GM18508 (cell line): ENCODE data around the gene TBCK.
A peak's percentile ranks its signal among the peaks of the same experiment; 100 is the strongest.
"Not testable (repeated sequence)": the region's sequence is repeated elsewhere in the genome, so short reads cannot be mapped to it uniquely, and the experiment has no call there.

Experiments used
- ATAC-seq: cut with Tn5 transposase; IDR thresholded peaks from one replicate; pipeline ENCODE4 v1.9.1; 2021; ENCODE audit warnings: moderate number of reproducible peaks; ENCODE audit not compliant: insufficient read depth, unreplicated experiment

Gene TBCK

GRCh38 chr4:106245176-106245575 is 70.8 kb downstream of the TBCK start:
- no peak for ATAC-seq

- no peak for ATAC-seq
These were observed 75.3 kb downstream of the TBCK start for GRCh38 chr4:106240699-106241098.

DNA sequence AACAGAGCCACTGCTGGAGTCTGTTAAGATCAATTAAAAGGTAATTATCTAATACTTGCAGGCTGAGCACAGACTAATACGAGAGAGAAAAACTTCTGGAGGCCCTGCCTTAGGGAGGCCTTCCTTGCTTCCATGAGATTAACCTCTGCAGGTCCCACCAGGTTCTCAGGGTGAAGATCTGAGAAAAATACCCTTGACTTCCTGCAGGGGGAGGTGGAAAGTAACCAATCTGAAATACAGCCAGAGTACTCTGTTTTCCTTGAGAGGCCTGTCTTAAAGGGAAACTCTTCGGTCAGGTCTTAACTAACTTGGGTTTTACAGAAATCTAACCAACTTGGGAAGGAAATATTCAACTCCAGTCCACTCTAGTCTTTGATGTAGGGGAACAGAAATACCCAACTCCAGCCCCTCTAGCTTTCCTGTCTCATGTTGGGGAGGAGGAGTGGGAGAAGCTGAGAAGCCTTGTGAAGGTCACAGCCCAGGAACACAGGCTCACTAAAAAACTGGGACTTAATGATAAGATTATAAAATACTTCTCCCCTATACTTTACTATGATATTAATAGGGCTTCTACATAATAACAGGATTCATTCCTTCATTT is 77.1 kb downstream of the TBCK start:
- peak; percentile 87 for ATAC-seq

- ATAC-seq: no peak
These were observed 84.1 kb downstream of the TBCK start for GRCh38 chr4:106231931-106232330.

GRCh38 chr4:106222548-106222947 is 93.5 kb downstream of the TBCK start:
- ATAC-seq: no peak

GRCh38 chr4:106213291-106213690 is 102.7 kb downstream of the TBCK start:
- not testable (repeated sequence) for ATAC-seq

DNA sequence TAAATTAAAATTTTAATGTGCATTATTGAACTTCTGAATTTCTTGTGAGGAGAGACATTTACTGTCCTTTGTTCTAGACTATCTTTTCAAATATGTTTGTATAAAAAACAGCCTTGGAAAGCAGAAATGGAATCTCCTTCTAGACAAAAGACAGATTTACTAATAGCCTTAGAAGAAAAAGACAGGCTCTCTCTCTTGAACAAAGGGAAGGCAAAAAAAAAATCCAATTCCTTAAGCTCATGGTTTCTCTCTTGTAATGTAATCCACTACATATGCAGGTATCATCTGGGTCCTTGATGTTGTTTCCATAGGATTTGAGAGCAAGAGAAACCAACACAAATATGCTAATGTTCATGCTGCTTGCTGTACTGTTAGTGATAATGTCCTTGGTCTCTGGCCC is 106.0 kb downstream of the TBCK start:
- ATAC-seq: no peak

DNA sequence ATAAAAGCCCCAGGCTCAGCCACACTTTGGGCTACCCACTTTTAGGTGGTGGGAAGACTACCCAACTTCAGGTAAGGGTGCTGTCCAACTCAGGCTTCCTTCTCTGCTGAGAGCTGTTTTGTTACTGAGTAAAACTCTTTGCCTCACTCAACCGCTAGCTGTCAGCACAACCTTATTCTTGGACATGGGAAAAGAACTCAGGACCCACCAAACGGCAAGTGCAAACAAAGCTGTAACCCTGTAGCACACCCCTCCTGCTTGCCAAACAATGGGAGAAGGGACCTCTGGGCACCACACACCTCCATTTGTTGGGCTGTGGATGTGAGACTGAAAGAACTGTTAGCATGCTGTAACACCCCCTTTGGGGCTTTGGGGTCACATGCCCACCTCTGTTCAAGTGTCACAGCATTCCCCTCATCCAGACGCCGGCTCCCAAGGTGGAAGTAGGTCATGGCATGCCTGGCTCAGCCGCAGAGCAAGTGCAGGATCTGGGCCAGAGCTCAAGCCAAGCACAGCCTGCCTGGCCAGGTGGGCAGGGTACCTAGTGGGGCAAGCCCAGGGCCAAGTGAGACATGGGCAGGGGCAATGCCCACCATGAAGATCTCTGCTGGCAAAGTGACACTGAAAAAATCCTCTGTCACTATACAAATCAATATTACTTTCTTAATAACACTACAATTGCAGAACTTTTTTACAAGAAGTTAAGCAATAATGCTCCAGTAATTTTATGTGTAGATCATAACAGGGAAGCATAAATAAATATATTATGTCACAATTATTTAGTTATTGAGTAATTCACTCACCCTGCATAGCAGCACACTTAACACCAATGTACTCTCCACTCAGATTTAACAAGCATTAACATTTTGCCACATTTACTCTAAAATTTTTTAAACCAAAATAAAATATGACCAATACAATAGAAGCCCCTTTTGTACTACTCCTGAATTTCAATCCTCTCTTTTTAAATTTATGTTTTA is 107.2 kb downstream of the TBCK start:
- ATAC-seq: no peak

- ATAC-seq: no peak
These were observed 114.6 kb downstream of the TBCK start for GRCh38 chr4:106201373-106201772.

DNA sequence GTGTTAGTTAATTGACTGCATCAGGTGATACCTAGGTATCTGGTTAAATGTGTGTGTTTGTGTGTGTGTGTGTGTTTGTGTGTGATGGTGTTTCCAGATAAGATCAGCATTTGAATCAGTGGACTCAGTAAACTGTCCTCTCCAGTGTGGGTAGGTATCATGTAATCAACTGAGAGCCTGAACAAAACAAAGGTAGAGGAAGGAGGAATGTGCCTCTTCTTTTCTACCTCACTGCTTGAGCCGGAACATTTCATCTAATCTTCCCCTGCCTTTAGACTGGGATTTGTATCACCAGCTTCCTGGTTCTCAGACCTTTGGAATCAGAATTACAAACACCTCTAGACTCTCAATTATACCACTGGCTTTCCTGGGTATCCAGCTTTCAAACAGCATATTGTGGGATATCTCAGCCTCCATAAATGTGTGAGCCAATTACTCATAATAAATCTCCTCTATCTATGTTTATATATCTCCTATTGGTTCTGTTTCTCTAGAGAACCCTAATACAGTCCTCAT is 120.5 kb downstream of the TBCK start:
- no peak for ATAC-seq

- ATAC-seq: no peak
These were observed 121.2 kb downstream of the TBCK start for GRCh38 chr4:106194801-106195200.

DNA sequence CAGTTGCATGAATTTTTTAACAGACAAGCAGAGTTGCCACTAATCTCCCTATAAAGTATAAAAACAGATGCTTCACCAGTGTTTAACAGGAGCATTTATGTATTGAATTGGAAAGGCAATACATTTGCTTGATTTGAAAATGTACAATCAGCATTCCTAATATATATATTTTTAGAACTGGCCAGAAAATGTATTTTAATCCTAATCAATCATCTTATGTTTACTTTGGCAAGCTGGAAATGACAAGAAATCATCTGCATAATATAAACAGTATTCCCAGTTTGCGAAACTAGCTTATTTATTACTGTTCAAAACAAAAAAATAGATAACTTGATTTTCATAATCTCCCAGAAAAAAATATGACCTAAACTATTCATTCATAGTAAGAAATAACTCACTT is 123.9 kb downstream of the TBCK start:
- ATAC-seq: no peak

DNA sequence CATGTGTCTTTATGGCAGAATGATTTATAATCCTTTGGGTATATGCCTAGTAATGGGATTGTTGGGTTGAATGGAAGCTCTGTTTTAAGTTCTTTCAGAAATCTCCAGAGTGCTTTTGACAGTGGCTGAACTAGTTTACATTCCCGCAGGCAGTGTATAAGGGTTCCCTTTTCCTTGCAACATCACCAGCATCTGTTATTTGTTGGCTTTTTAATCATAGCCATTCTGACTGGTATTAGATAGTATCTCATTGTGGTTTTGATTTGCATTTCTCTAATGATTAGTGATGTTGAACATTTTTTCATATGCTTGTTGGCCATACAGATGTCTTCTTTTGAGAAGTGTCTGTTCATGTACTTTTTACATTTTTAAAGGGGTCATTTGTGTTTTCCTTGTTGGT is 129.8 kb downstream of the TBCK start:
- no peak for ATAC-seq

DNA sequence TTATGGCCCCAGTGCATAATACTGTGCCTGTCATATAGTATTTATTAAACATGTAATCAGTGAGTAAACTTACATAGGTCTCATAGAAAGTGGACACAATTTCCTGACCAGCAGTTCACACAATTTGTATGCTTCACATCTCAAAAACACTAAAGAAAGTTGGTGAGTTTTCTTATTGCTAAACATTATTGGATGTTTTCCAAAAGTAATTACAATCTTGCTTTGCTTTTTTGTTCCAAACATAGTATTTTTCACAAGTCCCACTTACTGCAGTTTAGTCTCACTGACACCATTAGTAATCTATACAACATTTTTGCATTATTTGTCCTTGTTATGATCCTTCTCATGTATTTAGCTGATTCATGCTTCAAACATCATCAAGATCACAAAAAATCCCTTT is 132.5 kb downstream of the TBCK start:
- ATAC-seq: no peak

GRCh38 chr4:106172861-106173260 is 143.1 kb downstream of the TBCK start:
- no peak for ATAC-seq

GRCh38 chr4:106165351-106166010 is 150.5 kb downstream of the TBCK start:
- no peak for ATAC-seq

- ATAC-seq: no peak
These were observed 153.7 kb downstream of the TBCK start for GRCh38 chr4:106162278-106162677.

DNA sequence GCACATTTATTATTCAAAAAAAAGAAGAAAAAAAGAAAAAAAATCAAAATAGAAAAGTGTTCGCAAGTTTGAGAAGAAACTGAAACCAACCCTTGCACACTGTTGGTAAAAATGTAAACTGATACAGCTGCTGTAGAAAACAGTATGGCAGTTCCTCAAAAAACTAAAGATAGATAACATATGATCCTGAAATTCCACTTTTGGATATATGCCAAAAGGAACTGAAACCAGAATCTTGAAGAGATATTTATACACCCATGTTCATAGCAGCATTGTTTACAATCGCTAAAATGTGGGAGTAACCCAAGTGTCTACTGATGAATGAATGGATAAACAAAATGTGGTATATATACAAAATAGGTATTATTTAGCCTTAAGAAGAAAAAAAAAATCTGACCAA is 155.4 kb downstream of the TBCK start:
- no peak for ATAC-seq

DNA sequence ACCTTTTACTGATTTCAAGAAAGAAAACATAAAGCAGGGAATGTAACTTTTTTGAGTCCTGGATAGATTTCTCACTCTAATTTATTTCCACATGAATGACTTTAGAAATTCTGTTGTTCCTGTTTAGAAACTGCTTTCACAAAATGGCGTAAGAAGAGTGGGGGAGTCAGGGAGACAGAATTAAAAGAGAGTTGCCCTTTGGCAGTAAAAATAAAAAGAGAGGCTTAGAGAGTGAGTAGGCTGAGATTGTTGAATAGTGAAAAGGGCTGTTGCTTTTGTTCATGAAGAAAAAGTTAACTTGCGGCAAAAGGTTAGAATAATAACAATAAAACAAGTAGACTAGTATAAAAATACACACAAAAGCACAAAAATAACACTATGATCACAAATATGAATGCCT is 166.1 kb downstream of the TBCK start:
- no peak for ATAC-seq

- ATAC-seq: no peak
These were observed 167.0 kb downstream of the TBCK start for GRCh38 chr4:106149026-106149425.

GRCh38 chr4:106142616-106143127 is 173.3 kb downstream of the TBCK start:
- no peak for ATAC-seq
